Ovary (tissue), 3 donors: ENCODE results near the gene TAP2.

ENCODE experiments used
- CTCF ChIP-seq, 3 donors: fragments of 450-650 bp in 2 of 3; fragments of 200-600 bp in 1 of 3; IDR thresholded peaks; one replicate each; pipeline versions ENCODE4 v1.5.1 to v1.8.0; 2016 to 2022; ENCODE audit warnings: antibody characterized with exemption in 3 of 3, mild to moderate bottlenecking in 1 of 3
- EP300 ChIP-seq: sonication (generic); formaldehyde crosslinking; IDR thresholded peaks from one replicate; pipeline ENCODE4 v1.6.1; 2017; ENCODE audit warnings: antibody characterized with exemption
- POLR2A ChIP-seq: fragments of 450-650 bp; IDR thresholded peaks from one replicate; pipeline ENCODE4 v1.6.1; 2017; ENCODE audit warnings: antibody characterized with exemption, mild to moderate bottlenecking, moderate library complexity
- donor health status: DM: no; HTN: no; CAD: no.

GRCh38 chr6:32847795-32848194 is 9.3 kb upstream of the TAP2 start:
- TF ChIP-seq POLR2A, result no peak
- TF ChIP-seq CTCF (IDR thresholded peaks at IDR 0.05), result no peak
- no peak for TF ChIP-seq EP300
